GM10266 (cell line): ENCODE measurements around the gene CNTNAP2.

ENCODE experiments used
- DNase-seq: peaks from one replicate; pipeline ENCODE4 v3.0.0; 2012; ENCODE audit errors: extremely low spot score
- CTCF ChIP-seq: IDR thresholded peaks from 2 replicates; pipeline ENCODE4 v1.5.1; 2012; ENCODE audit warnings: mild to moderate bottlenecking, low read depth; ENCODE audit not compliant: control insufficient read depth, insufficient read depth; ENCODE audit errors: missing control alignments

CNTNAP2 gene

GRCh38 chr7:146565872-146566271, 449.3 kb downstream of the CNTNAP2 start:
- no peak for TF ChIP-seq CTCF
- no peak for DNase-seq

- TF ChIP-seq CTCF = no peak
- no peak for DNase-seq
Measured at GRCh38 chr7:146575903-146576302, 459.3 kb downstream of the CNTNAP2 start.

- TF ChIP-seq CTCF = no peak
- DNase-seq = no peak
Measured at GRCh38 chr7:146591976-146592375, 475.4 kb downstream of the CNTNAP2 start.

GRCh38 chr7:146606628-146607027, 490.0 kb downstream of the CNTNAP2 start:
- TF ChIP-seq CTCF = no peak
- DNase-seq = no peak

GRCh38 chr7:146619641-146620040, 503.0 kb downstream of the CNTNAP2 start:
- DNase-seq = no peak
- no peak for TF ChIP-seq CTCF

GRCh38 chr7:146626912-146627311, 510.3 kb downstream of the CNTNAP2 start:
- DNase-seq = no peak
- TF ChIP-seq CTCF = no peak

GRCh38 chr7:146635205-146636032, 518.8 kb downstream of the CNTNAP2 start:
- no peak for TF ChIP-seq CTCF
- DNase-seq = no peak
